AG04450 (cell line): Measurements from ENCODE around the gene IAH1. TPM values are rescaled to one million over a fixed set of nuclear protein-coding genes. Genes with fewer than 3 reads are reported as not detected.
"Not testable (repeated sequence)": the region's sequence is repeated elsewhere in the genome, so short reads cannot be mapped to it uniquely, and the experiment has no call there.

ENCODE experiments used
- CTCF ChIA-PET: fragments of 300-600, 350-600 bp; formaldehyde crosslinking; extraction: SDS; loops from one replicate; lab custom pipeline; 2022; ENCODE audit warnings: antibody characterized with exemption, inconsistent platforms; lab: Charles Lee
- POLR2A ChIA-PET: fragments of 350-600 bp; formaldehyde crosslinking; extraction: SDS; loops from one replicate; lab custom pipeline; 2021; ENCODE audit warnings: antibody characterized with exemption, inconsistent platforms; lab: Yijun Ruan, JAX
- DNase-seq: peaks from one replicate; pipeline ENCODE4 v3.0.0-alpha.2; 2011; ENCODE audit warnings: low read depth, low spot score
- H3K27ac ChIP-seq: one replicate; pipeline ENCODE4 v1.5.1; 2012; ENCODE audit warnings: low read depth, low read length, control low read depth
- H3K27me3 ChIP-seq: one replicate; pipeline ENCODE4 v1.6.0; 2012; ENCODE audit warnings: low read length; ENCODE audit not compliant: control insufficient read depth, insufficient read depth
- H3K4me3 ChIP-seq: 2 replicates; pipeline ENCODE4 v1.5.1; 2011; ENCODE audit warnings: mild to moderate bottlenecking, low read depth, low read length, control low read depth
- H3K9me3 ChIP-seq: 2 replicates; pipeline ENCODE4 v1.5.1; 2012; ENCODE audit warnings: low read length; ENCODE audit not compliant: control insufficient read depth, insufficient read depth
- CTCF ChIP-seq: IDR thresholded peaks from 2 replicates; pipeline ENCODE4 v1.5.1; 2011; ENCODE audit warnings: low read depth, low read length, control low read depth, inconsistent platforms
- polyA plus RNA-seq: library from polyadenylated mRNA; depleted of rRNA; stranded (reverse); fragments of >200 nt; gene quantifications from 2 replicates; pipeline ENCODE4 v1.2.3, GENCODE V29; 2011

IAH1 gene
- polyA plus RNA-seq, 1 experiment, result 127 TPM

DNA sequence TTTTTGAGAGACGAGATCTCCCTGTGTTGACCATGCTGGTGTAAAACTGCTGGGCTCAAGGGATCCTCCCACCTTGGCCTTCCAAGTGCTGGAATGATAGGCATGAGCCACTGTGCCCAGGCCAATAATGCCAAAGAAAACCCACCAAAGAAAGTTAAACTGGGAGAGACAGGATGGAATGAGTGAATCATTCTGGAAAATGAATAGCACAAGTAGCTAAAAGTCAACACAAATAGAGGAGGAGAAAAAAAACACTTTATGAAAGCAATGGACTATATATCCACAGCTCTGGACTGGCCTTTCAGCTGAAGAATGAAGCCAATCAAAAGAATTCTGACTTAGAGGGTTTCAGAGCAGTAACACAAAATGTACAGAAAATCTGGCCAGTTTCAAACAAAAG, 23.9 kb downstream of the IAH1 start:
- H3K27me3 ChIP-seq, result no peaks in the 10 kb centered on the region
- DNase-seq, result no peak
- TF ChIP-seq CTCF, result no peak
- CTCF ChIA-PET, result interaction anchor here (0.6 to 1.6 kb wide), 4 partner anchors 11 to 574 kb away, joined by 3 to 8 read pairs (median 4); no protein-coding TSS in a partner anchor
- no peak overlapping the region for H3K27ac ChIP-seq
- POLR2A ChIA-PET, result interaction anchor here (1.0 kb wide), 2 partner anchors 8 to 20 kb away, joined by 3 to 5 read pairs; no protein-coding TSS in a partner anchor
- no peak overlapping the region for H3K4me3 ChIP-seq
- no peaks in the 10 kb centered on the region for H3K9me3 ChIP-seq

- H3K27ac ChIP-seq, result no peak overlapping the region
- CTCF ChIA-PET, result interaction anchor here (0.6 kb wide), 1 partner anchor 10 kb away, joined by 3 read pairs; no protein-coding TSS in a partner anchor
- TF ChIP-seq CTCF, result no peak
Measured at GRCh38 chr2:9508931-9509330, 34.6 kb downstream of the IAH1 start.

GRCh38 chr2:9513946-9514345, 39.6 kb downstream of the IAH1 start:
- H3K4me3 ChIP-seq, H3K9me3 ChIP-seq, DNase-seq, H3K27me3 ChIP-seq, H3K27ac ChIP-seq: not testable (repeated sequence)
- CTCF ChIA-PET, result interaction anchor here (1.1 kb wide), 1 partner anchor 8 kb away, joined by 3 read pairs; no protein-coding TSS in a partner anchor
- POLR2A ChIA-PET, result interaction anchor here (0.7 kb wide), 1 partner anchor 25 kb away, joined by 6 read pairs; no protein-coding TSS in a partner anchor

More at GRCh38 chr2:9508931-9509330, 34.6 kb downstream of the IAH1 start:
- H3K9me3 ChIP-seq, result no peaks in the 10 kb centered on the region
- no peaks in the 10 kb centered on the region for H3K27me3 ChIP-seq
- H3K4me3 ChIP-seq, result no peak overlapping the region
- POLR2A ChIA-PET, result no interaction called here
- DNase-seq, result no peak

GRCh38 chr2:9517118-9517782, 42.9 kb downstream of the IAH1 start:
- no peak overlapping the region for H3K4me3 ChIP-seq
- no peak for DNase-seq
- no peaks in the 10 kb centered on the region for H3K9me3 ChIP-seq
- H3K27ac ChIP-seq, result no peak overlapping the region
- H3K27me3 ChIP-seq, result no peaks in the 10 kb centered on the region
- TF ChIP-seq CTCF, result no peak
- CTCF ChIA-PET, result interaction anchor here (0.6 to 0.8 kb wide), 2 partner anchors 39 to 40 kb away, joined by 3 to 6 read pairs; partner anchors contain the start of gene ADAM17
- POLR2A ChIA-PET, result no interaction called here

DNA sequence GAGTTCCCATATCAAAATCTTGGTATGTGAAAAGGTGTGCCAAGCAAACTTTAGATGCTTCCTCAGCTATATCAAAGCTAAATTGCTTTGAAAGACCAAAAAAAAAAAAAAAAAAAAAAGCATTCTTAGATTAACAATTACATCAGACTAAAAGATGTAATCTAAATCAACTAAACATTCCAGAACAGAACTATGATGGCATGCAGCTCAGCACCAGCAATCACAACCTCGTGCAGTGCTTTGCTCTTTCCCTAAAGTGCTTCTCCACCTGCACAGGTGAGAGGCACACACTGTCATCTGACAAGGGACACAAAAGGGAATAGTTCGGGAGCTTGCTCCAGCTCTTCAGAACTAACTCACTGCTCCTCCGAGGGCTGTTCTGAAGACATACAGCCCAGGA, 43.8 kb downstream of the IAH1 start:
- no peak for TF ChIP-seq CTCF
- ChIA-PET CTCF (interaction anchor here (0.8 to 1.1 kb wide), 2 partner anchors 38 to 252 kb away, joined by 4 to 6 read pairs; partner anchors contain the start of gene ADAM17), POLR2A (interaction anchor here (0.6 to 0.7 kb wide), 3 partner anchors 21 to 62 kb away, joined by 3 to 9 read pairs (median 3); no protein-coding TSS in a partner anchor)
- no peaks in the 10 kb centered on the region for H3K9me3 ChIP-seq
- no peak overlapping the region for H3K4me3 ChIP-seq
- H3K27me3 ChIP-seq, result no peaks in the 10 kb centered on the region
- DNase-seq, result no peak
- H3K27ac ChIP-seq, result no peak overlapping the region
